Parathyroid adenoma (tissue), 2 donors: Measurements from ENCODE around the gene PRX.

Experiments used
- H2AFZ ChIP-seq: fragments of 300-600 bp; sonication (generic); one replicate; pipeline ENCODE4 v1.7.0; 2017; ENCODE audit warnings: antibody characterized with exemption, mild to moderate bottlenecking
- H3K27ac ChIP-seq: fragments of 300-600 bp; sonication (generic); one replicate; pipeline ENCODE4 v1.7.0; 2017
- H3K27me3 ChIP-seq: fragments of 300-600 bp; sonication (generic); one replicate; pipeline ENCODE4 v1.7.0; 2017; ENCODE audit warnings: low read length; ENCODE audit not compliant: control insufficient read depth, insufficient read depth
- H3K36me3 ChIP-seq: fragments of 300-600 bp; sonication (generic); one replicate; pipeline ENCODE4 v1.7.0; 2017; ENCODE audit warnings: low read length; ENCODE audit not compliant: control insufficient read depth, insufficient read depth
- H3K4me1 ChIP-seq: fragments of 300-600 bp; sonication (generic); one replicate; pipeline ENCODE4 v1.7.0; 2017; ENCODE audit warnings: control low read depth
- H3K4me2 ChIP-seq: fragments of 300-600 bp; sonication (generic); one replicate; pipeline ENCODE4 v1.7.0; 2017; ENCODE audit warnings: low read length
- H3K4me3 ChIP-seq: fragments of 300-600 bp; sonication (generic); one replicate; pipeline ENCODE4 v1.7.0; 2017; ENCODE audit warnings: low read depth, low read length
- H3K79me2 ChIP-seq: fragments of 300-600 bp; sonication (generic); one replicate; pipeline ENCODE4 v1.7.0; 2017; ENCODE audit warnings: control low read depth
- H3K9ac ChIP-seq: fragments of 300-600 bp; sonication (generic); one replicate; pipeline ENCODE4 v1.7.0; 2017; ENCODE audit warnings: mild to moderate bottlenecking
- H3K9me3 ChIP-seq: fragments of 300-600 bp; sonication (generic); one replicate; pipeline ENCODE4 v1.7.0; 2017; ENCODE audit warnings: low read length; ENCODE audit not compliant: control insufficient read depth
- TF ChIP-seq, protein P1 (sequence below): fragments of 300-600 bp; sonication (generic); IDR thresholded peaks from one replicate; pipeline ENCODE4 v1.7.0; 2017; ENCODE audit warnings: antibody characterized with exemption, mild to moderate bottlenecking
- donor health status: primary hyperparathyroidism.

Gene PRX

DNA sequence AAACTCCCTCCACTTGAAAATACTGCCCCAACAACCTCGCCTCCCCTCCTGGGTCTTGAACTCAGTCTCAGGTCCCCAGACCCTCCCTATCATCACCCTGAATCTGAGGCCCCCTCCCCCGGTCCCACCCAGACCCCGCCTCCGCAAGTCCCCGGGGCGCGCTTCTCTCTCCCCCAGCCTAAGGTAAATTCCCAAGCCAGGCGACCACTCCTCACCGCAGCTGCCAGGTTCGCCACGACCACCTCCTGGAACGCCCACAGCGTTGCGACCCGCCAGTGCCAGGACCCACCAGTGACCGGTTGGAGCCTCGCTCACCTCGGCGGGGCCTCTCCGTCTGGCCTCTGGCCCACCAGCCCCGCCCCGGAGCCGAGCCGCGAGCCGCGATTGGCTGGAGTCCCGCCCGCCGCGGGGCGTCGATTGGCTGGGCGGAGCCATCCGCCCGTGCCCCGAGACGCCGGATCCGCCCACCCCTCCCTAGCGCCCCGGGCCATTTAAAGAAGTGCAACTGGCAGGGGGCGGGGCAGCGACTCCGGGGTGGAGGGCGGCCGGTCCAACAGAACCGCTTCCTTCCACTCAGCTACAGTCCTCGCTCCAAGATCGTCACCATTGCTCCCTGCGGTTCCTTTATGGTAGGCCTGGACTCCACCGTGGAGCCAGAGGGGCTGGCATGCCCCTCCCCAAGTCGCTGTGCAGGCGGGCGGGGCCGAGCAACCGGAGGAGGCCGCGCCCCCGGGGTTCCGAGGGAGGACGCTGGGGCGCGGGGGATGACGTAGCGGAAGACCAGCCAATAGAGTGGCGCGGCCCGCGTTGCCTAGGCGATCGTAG is 31.0 kb upstream of the PRX start, which contains the start of gene SERTAD3:
Gene SERTAD3 (minus strand): TSS at position 336 of the 825 bp plus-strand sequence. CDS start 2,255 bp downstream, outside the sequence.
- peak within 1 kb of the TSS; percentile 98 for H3K4me3 ChIP-seq
- H3K9ac ChIP-seq: peak within 1 kb of the TSS; percentile 90
- peaks cover 24% of the 10 kb centered on the region for H3K4me1 ChIP-seq
- H3K79me2 ChIP-seq: peaks cover 6% of the 10 kb centered on the region
- no peaks in the 10 kb centered on the region for H3K36me3 ChIP-seq
- TF ChIP-seq, protein P1, sequence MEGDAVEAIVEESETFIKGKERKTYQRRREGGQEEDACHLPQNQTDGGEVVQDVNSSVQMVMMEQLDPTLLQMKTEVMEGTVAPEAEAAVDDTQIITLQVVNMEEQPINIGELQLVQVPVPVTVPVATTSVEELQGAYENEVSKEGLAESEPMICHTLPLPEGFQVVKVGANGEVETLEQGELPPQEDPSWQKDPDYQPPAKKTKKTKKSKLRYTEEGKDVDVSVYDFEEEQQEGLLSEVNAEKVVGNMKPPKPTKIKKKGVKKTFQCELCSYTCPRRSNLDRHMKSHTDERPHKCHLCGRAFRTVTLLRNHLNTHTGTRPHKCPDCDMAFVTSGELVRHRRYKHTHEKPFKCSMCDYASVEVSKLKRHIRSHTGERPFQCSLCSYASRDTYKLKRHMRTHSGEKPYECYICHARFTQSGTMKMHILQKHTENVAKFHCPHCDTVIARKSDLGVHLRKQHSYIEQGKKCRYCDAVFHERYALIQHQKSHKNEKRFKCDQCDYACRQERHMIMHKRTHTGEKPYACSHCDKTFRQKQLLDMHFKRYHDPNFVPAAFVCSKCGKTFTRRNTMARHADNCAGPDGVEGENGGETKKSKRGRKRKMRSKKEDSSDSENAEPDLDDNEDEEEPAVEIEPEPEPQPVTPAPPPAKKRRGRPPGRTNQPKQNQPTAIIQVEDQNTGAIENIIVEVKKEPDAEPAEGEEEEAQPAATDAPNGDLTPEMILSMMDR: peak; percentile 16
- H3K4me2 ChIP-seq: peak within 1 kb of the TSS; percentile 90
- peak within 1 kb of the TSS; percentile 82 for H2AFZ ChIP-seq
- H3K9me3 ChIP-seq: no peaks in the 10 kb centered on the region
- H3K27me3 ChIP-seq: no peaks in the 10 kb centered on the region
- H3K27ac ChIP-seq: peak within 1 kb of the TSS; percentile 98

DNA sequence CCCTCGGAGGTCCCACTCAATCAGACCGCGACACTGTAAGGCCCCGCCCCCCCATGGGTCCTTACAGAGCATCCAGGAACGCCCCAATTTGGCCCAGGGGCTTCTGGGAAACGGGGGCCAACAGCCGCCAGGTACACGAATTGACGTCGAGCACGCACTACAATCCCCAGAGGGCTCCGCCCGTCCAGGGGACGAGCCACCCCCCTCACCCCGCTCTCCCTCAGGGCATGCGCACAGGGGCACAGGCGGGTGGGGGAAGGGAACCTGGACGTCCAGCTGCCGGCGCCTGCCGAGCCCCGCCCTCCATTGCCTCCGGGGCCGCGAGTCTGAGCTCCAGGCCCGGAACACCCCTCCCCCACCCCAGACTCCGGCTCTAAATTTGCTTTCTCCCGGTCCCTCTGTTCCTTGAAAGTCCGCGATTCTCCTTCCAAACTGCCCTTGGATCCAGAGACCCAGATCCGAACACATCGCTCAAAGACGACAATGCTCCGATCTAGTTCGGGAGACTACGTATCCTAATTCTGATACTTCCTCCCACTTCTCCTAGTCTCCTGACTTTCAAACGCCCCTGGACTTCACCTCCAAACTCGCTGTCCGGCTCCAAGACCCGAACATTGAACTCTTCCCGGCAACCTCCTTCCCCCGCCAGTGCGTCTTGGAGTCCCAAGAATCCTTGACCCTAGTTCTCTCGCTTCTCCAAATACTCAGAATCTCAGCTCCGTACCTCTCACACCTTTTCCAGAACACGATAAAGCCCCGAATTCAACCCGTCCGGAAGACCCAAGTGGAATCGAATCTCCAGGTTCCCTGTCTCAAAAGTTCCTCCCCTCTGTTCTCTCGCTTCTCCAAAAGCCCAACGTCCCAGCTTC is 30.2 kb upstream of the PRX start:
- H3K9ac ChIP-seq: peak overlapping the region; percentile 90
- peak overlapping the region; percentile 82 for H2AFZ ChIP-seq
- H3K27me3 ChIP-seq: no peaks in the 10 kb centered on the region
- H3K4me1 ChIP-seq: peaks cover 26% of the 10 kb centered on the region
- H3K4me2 ChIP-seq: peak overlapping the region; percentile 72
- no peaks in the 10 kb centered on the region for H3K36me3 ChIP-seq
- H3K27ac ChIP-seq: peak overlapping the region; percentile 98
- no peaks in the 10 kb centered on the region for H3K9me3 ChIP-seq
- H3K4me3 ChIP-seq: peak overlapping the region; percentile 98
- TF ChIP-seq, protein P1: no peak
- H3K79me2 ChIP-seq: peaks cover 6% of the 10 kb centered on the region

DNA sequence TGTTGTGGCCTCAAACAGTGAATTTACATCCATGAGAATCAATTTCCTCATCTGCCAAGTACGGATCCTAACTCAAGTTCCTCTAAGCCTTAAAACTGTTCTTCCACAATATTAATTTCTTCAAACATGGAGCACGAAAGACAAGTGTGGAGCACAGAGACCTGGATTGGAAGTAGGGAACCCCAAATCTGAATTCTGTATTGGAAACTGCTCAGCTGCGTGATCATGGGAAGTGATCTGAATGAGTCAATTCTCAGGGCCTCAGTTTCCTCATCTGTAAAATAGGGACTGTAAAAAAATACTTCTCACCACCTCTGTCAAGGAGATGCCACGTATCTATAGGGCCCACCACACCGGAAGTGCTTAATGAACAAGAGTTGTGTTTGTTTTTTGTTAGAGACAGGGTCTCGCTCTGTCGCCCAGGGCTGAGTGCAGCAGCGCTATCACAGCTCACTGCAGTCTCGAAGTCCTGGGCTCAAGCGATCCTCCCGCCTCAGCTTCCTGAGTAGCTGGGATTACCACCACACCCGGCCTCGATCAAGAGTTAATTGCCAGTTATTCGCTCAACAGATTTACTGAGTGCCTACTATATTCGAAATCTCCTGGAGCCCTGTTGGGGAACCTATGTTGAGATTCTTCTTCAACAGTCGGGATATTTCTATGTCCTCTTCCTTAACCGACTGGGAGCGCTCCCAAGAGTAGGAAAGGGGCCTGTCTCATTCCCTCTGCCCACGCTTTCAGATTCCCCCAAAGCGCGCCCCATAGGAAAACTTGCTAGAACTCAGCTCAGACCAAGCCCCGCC is 29.4 kb upstream of the PRX start:
- Histone ChIP-seq H3K79me2 (peaks cover 6% of the 10 kb centered on the region), H3K27ac (peak overlapping the region; percentile 79)

DNA sequence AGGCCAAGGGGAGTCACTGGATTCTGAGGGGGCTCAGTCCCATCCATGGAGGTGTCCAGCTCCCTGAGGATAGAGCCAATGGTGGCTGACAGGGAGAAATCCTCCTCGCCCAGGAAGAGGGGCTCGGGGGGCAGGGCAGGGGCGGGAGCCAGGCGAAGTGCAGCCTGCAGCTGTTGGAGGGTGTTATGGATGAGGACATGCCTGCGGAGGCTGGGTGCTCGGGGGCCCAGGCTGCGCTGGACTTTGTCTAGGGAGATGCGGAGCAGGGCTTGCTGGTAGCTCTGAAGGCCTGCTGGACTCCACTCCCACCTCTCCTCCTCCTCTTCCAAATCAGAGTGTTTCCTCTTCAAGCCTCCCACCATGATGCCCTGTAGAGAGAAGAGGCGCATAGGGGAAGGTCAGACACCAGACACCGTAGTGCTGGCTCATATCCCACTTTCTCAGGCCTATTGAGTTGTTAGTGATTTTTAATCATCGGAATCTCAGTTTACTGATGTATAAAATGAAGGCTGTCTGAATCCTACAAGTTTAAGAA is 28.6 kb upstream of the PRX start:
- H3K36me3 ChIP-seq: no peaks in the 10 kb centered on the region
- H3K79me2 ChIP-seq: peaks cover 6% of the 10 kb centered on the region
- TF ChIP-seq, protein P1: no peak
- H3K27ac ChIP-seq: peak overlapping the region; percentile 79
- no peaks in the 10 kb centered on the region for H3K9me3 ChIP-seq
- no peak overlapping the region for H3K9ac ChIP-seq
- peaks cover 26% of the 10 kb centered on the region for H3K4me1 ChIP-seq
- H3K4me2 ChIP-seq: peak overlapping the region; percentile 72
- no peak overlapping the region for H3K4me3 ChIP-seq
- no peak overlapping the region for H2AFZ ChIP-seq
- H3K27me3 ChIP-seq: no peaks in the 10 kb centered on the region

More for the DNA sequence above, 29.4 kb upstream of the PRX start:
- TF ChIP-seq, protein P1: no peak
- H3K27me3 ChIP-seq: no peaks in the 10 kb centered on the region
- H3K4me1 ChIP-seq: peaks cover 26% of the 10 kb centered on the region
- peak overlapping the region; percentile 8 for H3K9ac ChIP-seq
- H3K9me3 ChIP-seq: no peaks in the 10 kb centered on the region
- H3K4me2 ChIP-seq: peak overlapping the region; percentile 72
- peak overlapping the region; percentile 98 for H3K4me3 ChIP-seq
- H2AFZ ChIP-seq: no peak overlapping the region
- no peaks in the 10 kb centered on the region for H3K36me3 ChIP-seq
